Measurements from ENCODE around the gene KCNIP1.

The KCNIP1 gene

DNA sequence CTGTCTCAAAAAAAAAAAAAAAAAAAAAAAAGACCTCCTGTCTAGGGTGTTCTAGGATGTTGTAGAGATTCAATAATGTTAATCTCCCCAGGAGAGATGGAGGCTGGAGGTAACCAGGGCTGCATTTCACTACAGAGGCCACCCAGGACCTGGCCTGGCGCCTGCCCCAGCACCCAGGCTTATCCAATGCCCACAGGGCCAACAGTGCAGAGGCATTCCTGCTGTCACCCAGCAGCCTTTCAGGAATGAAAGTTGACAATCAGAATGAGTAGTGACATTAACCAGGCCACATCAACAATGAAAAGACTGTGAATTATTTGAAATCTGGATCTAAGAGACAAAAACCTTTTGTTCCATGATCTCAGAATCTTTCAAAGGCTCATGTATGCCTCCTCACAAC lies 243.5 kb downstream of the KCNIP1 start:
- H2AK5ac ChIP-seq (ENCODE audit: low read depth, low read length) = no peak overlapping the region
- H2BK120ac ChIP-seq (ENCODE audit: low read depth, low read length) = no peak overlapping the region
- no peak for DNase-seq (ENCODE audit: low spot score)
- no peaks in the 10 kb centered on the region for H3K36me3 ChIP-seq (replicated peaks in 1 of 2; ENCODE audit: control insufficient read depth in 2 of 2, insufficient read depth in 2 of 2, low read length in 2 of 2)
- peaks cover 20 to 24% of the 10 kb centered on the region in 2 donors for H3K4me1 ChIP-seq (ENCODE audit: control insufficient read depth in 2 of 2, insufficient read depth in 1 of 2, low read depth in 1 of 2, low read length in 2 of 2)
- H3K18ac ChIP-seq (ENCODE audit: low read length) = no peak overlapping the region
- no peak overlapping the region for H3K4me2 ChIP-seq (ENCODE audit: insufficient read depth, low read length, poor library complexity, severe bottlenecking)
- H2BK15ac ChIP-seq (ENCODE audit: low read length) = no peak overlapping the region
- H3K14ac ChIP-seq (ENCODE audit: low read length) = no peak overlapping the region
- peaks cover 0 to 26% (median 11%) of the 10 kb centered on the region in 3 experiments for H3K27me3 ChIP-seq (ENCODE audit: control insufficient read depth in 3 of 3, insufficient read depth in 3 of 3, low read depth in 1 of 3, low read length in 3 of 3)
- no peak overlapping the region for H3K4me3 ChIP-seq (ENCODE audit: low read length in 2 of 2)
- no peak overlapping the region for H3K27ac ChIP-seq (replicated peaks; ENCODE audit: low read length)
- H4K8ac ChIP-seq (ENCODE audit: low read depth, low read length) = no peak overlapping the region
- H2BK12ac ChIP-seq (ENCODE audit: low read length) = no peak overlapping the region
- no peak overlapping the region for H2AFZ ChIP-seq (ENCODE audit: low read length)
- H3K9ac ChIP-seq (ENCODE audit: low read depth, low read length, poor library complexity) = no peak overlapping the region
- H3K9me3 ChIP-seq (replicated peaks in 1 of 2; ENCODE audit: control insufficient read depth in 2 of 2, insufficient read depth in 1 of 2, low read depth in 1 of 2, low read length in 2 of 2) = no peaks in the 10 kb centered on the region
- H3K23ac ChIP-seq (ENCODE audit: low read depth, low read length, poor library complexity) = no peak overlapping the region
- H2BK5ac ChIP-seq (ENCODE audit: low read length) = no peak overlapping the region
- H3K4ac ChIP-seq (ENCODE audit: low read length) = no peak overlapping the region
- no peaks in the 10 kb centered on the region for H3K79me1 ChIP-seq (ENCODE audit: low read depth, low read length)
- no peak overlapping the region for H4K91ac ChIP-seq (ENCODE audit: low read depth, low read length, poor library complexity)
- WGBS, 2 donors (ENCODE audit: extremely low coverage in 2 of 2, insufficient read length in 2 of 2, insufficient replicate concordance in 1 of 2) = no CpG with 5 or more reads among the region's 1 CpG

GRCh38 chr5:170747851-170748250 lies 244.0 kb downstream of the KCNIP1 start:
- H3K14ac ChIP-seq (ENCODE audit: low read length) = peak overlapping the region; percentile 91
- H3K4me1 ChIP-seq (ENCODE audit: control insufficient read depth in 2 of 2, insufficient read depth in 1 of 2, low read depth in 1 of 2, low read length in 2 of 2) = peaks cover 20 to 28% of the 10 kb centered on the region in 2 donors
- WGBS, 2 donors (ENCODE audit: extremely low coverage in 2 of 2, insufficient read length in 2 of 2, insufficient replicate concordance in 1 of 2) = no CpG with 5 or more reads among the region's 10 CpGs
- H3K9me3 ChIP-seq (replicated peaks in 1 of 2; ENCODE audit: control insufficient read depth in 2 of 2, insufficient read depth in 1 of 2, low read depth in 1 of 2, low read length in 2 of 2) = peaks cover 0 to 2% of the 10 kb centered on the region in 2 donors
- H3K4me2 ChIP-seq (ENCODE audit: insufficient read depth, low read length, poor library complexity, severe bottlenecking) = no peak overlapping the region
- no peaks in the 10 kb centered on the region for H3K36me3 ChIP-seq (replicated peaks in 1 of 2; ENCODE audit: control insufficient read depth in 2 of 2, insufficient read depth in 2 of 2, low read length in 2 of 2)
- peak overlapping the region; percentile 28 for H2AK5ac ChIP-seq (ENCODE audit: low read depth, low read length)
- no peak overlapping the region for H3K27ac ChIP-seq (replicated peaks; ENCODE audit: low read length)
- H3K9ac ChIP-seq (ENCODE audit: low read depth, low read length, poor library complexity) = no peak overlapping the region
- H4K8ac ChIP-seq (ENCODE audit: low read depth, low read length) = no peak overlapping the region
- H3K23ac ChIP-seq (ENCODE audit: low read depth, low read length, poor library complexity) = peak overlapping the region; percentile 83
- no peak for DNase-seq (ENCODE audit: low spot score)
- H2AFZ ChIP-seq (ENCODE audit: low read length) = no peak overlapping the region
- no peak overlapping the region for H2BK120ac ChIP-seq (ENCODE audit: low read depth, low read length)
- H3K4ac ChIP-seq (ENCODE audit: low read length) = no peak overlapping the region
- H3K4me3 ChIP-seq (ENCODE audit: low read length in 2 of 2) = no peak overlapping the region
- peaks cover 0 to 26% (median 11%) of the 10 kb centered on the region in 3 experiments for H3K27me3 ChIP-seq (ENCODE audit: control insufficient read depth in 3 of 3, insufficient read depth in 3 of 3, low read depth in 1 of 3, low read length in 3 of 3)
- peak overlapping the region; percentile 12 for H3K18ac ChIP-seq (ENCODE audit: low read length)
- no peaks in the 10 kb centered on the region for H3K79me1 ChIP-seq (ENCODE audit: low read depth, low read length)
- H2BK12ac ChIP-seq (ENCODE audit: low read length) = peak overlapping the region; percentile 47
- H2BK15ac ChIP-seq (ENCODE audit: low read length) = no peak overlapping the region
- no peak overlapping the region for H2BK5ac ChIP-seq (ENCODE audit: low read length)
- no peak overlapping the region for H4K91ac ChIP-seq (ENCODE audit: low read depth, low read length, poor library complexity)

GRCh38 chr5:170748951-170749471 lies 245.2 kb downstream of the KCNIP1 start:
- Histone ChIP-seq H3K4me1 (ENCODE audit: control insufficient read depth in 2 of 2, insufficient read depth in 1 of 2, low read depth in 1 of 2, low read length in 2 of 2) (peaks cover 20 to 27% of the 10 kb centered on the region in 2 donors), H2BK120ac (ENCODE audit: low read depth, low read length) (no peak overlapping the region), H3K4me3 (ENCODE audit: low read length in 2 of 2) (no peak overlapping the region), H3K4me2 (ENCODE audit: insufficient read depth, low read length, poor library complexity, severe bottlenecking) (no peak overlapping the region), H3K14ac (ENCODE audit: low read length) (no peak overlapping the region), H3K36me3 (replicated peaks in 1 of 2; ENCODE audit: control insufficient read depth in 2 of 2, insufficient read depth in 2 of 2, low read length in 2 of 2) (no peaks in the 10 kb centered on the region), H3K9me3 (replicated peaks in 1 of 2; ENCODE audit: control insufficient read depth in 2 of 2, insufficient read depth in 1 of 2, low read depth in 1 of 2, low read length in 2 of 2) (peaks cover 0 to 2% of the 10 kb centered on the region in 2 donors), H3K23ac (ENCODE audit: low read depth, low read length, poor library complexity) (no peak overlapping the region), H2BK12ac (ENCODE audit: low read length) (no peak overlapping the region), H2BK5ac (ENCODE audit: low read length) (no peak overlapping the region), H4K8ac (ENCODE audit: low read depth, low read length) (no peak overlapping the region), H3K18ac (ENCODE audit: low read length) (peak overlapping the region; percentile 54), H2AK5ac (ENCODE audit: low read depth, low read length) (no peak overlapping the region), H3K4ac (ENCODE audit: low read length) (no peak overlapping the region), H2BK15ac (ENCODE audit: low read length) (peak overlapping the region; percentile 69), H3K9ac (ENCODE audit: low read depth, low read length, poor library complexity) (no peak overlapping the region), H3K27ac (replicated peaks; ENCODE audit: low read length) (no peak overlapping the region), H3K79me1 (ENCODE audit: low read depth, low read length) (no peaks in the 10 kb centered on the region), H3K27me3 (ENCODE audit: control insufficient read depth in 3 of 3, insufficient read depth in 3 of 3, low read depth in 1 of 3, low read length in 3 of 3) (peaks cover 0 to 18% (median 9%) of the 10 kb centered on the region in 3 experiments), H4K91ac (ENCODE audit: low read depth, low read length, poor library complexity) (no peak overlapping the region), H2AFZ (ENCODE audit: low read length) (peak overlapping the region; percentile 3)
- DNase-seq (ENCODE audit: low spot score) = no peak
- WGBS, 2 donors (ENCODE audit: extremely low coverage in 2 of 2, insufficient read length in 2 of 2, insufficient replicate concordance in 1 of 2) = no CpG with 5 or more reads among the region's 13 CpGs

DNA sequence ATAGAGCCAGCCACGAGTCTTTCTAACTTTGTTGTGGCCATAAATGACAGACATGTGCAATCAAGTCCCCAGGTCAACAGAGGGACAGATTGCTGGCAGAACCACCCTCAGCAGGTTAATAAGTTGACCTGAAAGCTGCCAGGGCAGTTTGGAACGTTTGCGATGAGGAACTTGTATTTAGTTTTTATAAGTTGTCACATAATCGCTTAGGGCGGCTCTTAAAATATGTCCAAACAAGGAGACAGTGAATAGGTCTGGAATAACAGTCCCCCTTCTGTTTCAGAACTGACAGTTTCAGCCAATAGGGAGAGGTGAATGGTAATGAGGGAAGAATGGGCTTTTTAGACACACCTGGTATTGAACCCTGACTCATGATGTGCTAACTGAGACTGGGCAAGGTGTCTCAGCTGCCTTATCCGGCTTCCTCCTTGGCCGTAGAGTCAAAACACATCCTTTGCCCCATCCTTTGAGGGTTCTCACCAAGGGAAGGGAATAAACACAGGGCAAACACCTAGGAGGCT lies 246.2 kb downstream of the KCNIP1 start:
- H3K4me3 ChIP-seq (ENCODE audit: low read length in 2 of 2) = no peak overlapping the region
- no peak overlapping the region for H3K4me2 ChIP-seq (ENCODE audit: insufficient read depth, low read length, poor library complexity, severe bottlenecking)
- H3K4me1 ChIP-seq (ENCODE audit: control insufficient read depth in 2 of 2, insufficient read depth in 1 of 2, low read depth in 1 of 2, low read length in 2 of 2) = peaks cover 15 to 26% of the 10 kb centered on the region in 2 donors
- H3K18ac ChIP-seq (ENCODE audit: low read length) = no peak overlapping the region
- H2BK120ac ChIP-seq (ENCODE audit: low read depth, low read length) = no peak overlapping the region
- H3K27ac ChIP-seq (replicated peaks; ENCODE audit: low read length) = no peak overlapping the region
- peaks cover 0 to 13% (median 4%) of the 10 kb centered on the region in 3 experiments for H3K27me3 ChIP-seq (ENCODE audit: control insufficient read depth in 3 of 3, insufficient read depth in 3 of 3, low read depth in 1 of 3, low read length in 3 of 3)
- no peak overlapping the region for H2AFZ ChIP-seq (ENCODE audit: low read length)
- H3K36me3 ChIP-seq (replicated peaks in 1 of 2; ENCODE audit: control insufficient read depth in 2 of 2, insufficient read depth in 2 of 2, low read length in 2 of 2) = no peaks in the 10 kb centered on the region
- H2AK5ac ChIP-seq (ENCODE audit: low read depth, low read length) = no peak overlapping the region
- H3K9me3 ChIP-seq (replicated peaks in 1 of 2; ENCODE audit: control insufficient read depth in 2 of 2, insufficient read depth in 1 of 2, low read depth in 1 of 2, low read length in 2 of 2) = peaks cover 0 to 2% of the 10 kb centered on the region in 2 donors
- no peak overlapping the region for H2BK12ac ChIP-seq (ENCODE audit: low read length)
- H3K23ac ChIP-seq (ENCODE audit: low read depth, low read length, poor library complexity) = no peak overlapping the region
- no peak for DNase-seq (ENCODE audit: low spot score)
- no peak overlapping the region for H3K14ac ChIP-seq (ENCODE audit: low read length)
- H2BK5ac ChIP-seq (ENCODE audit: low read length) = no peak overlapping the region
- no peaks in the 10 kb centered on the region for H3K79me1 ChIP-seq (ENCODE audit: low read depth, low read length)
- H2BK15ac ChIP-seq (ENCODE audit: low read length) = no peak overlapping the region
- H3K9ac ChIP-seq (ENCODE audit: low read depth, low read length, poor library complexity) = no peak overlapping the region
- no peak overlapping the region for H3K4ac ChIP-seq (ENCODE audit: low read length)
- H4K8ac ChIP-seq (ENCODE audit: low read depth, low read length) = no peak overlapping the region
- H4K91ac ChIP-seq (ENCODE audit: low read depth, low read length, poor library complexity) = no peak overlapping the region
- WGBS, 2 donors (ENCODE audit: extremely low coverage in 2 of 2, insufficient read length in 2 of 2, insufficient replicate concordance in 1 of 2) = no CpG with 5 or more reads among the region's 7 CpGs

Data from neuronal stem cell (in vitro differentiated cells).